DMS153 treated with DMSO at 0.1 percent for 48 hours (cell line): ENCODE measurements around the gene CDKN2A.
"Not testable (repeated sequence)": the region's sequence is repeated elsewhere in the genome, so short reads cannot be mapped to it uniquely, and the experiment has no call there.

Experiments
- DNase-seq: peaks from one replicate; lab custom pipeline; 2025; ENCODE audit not compliant: unreplicated experiment; lab: John Stamatoyannopoulos, UW

Gene CDKN2A

GRCh38 chr9:21982861-21983560, 11.2 kb downstream of the CDKN2A start:
- no peak for DNase-seq

GRCh38 chr9:21982391-21982790, 11.8 kb downstream of the CDKN2A start:
- no peak for DNase-seq

- DNase-seq: no peak
Measured at GRCh38 chr9:21976334-21976875, 17.8 kb downstream of the CDKN2A start.

DNA sequence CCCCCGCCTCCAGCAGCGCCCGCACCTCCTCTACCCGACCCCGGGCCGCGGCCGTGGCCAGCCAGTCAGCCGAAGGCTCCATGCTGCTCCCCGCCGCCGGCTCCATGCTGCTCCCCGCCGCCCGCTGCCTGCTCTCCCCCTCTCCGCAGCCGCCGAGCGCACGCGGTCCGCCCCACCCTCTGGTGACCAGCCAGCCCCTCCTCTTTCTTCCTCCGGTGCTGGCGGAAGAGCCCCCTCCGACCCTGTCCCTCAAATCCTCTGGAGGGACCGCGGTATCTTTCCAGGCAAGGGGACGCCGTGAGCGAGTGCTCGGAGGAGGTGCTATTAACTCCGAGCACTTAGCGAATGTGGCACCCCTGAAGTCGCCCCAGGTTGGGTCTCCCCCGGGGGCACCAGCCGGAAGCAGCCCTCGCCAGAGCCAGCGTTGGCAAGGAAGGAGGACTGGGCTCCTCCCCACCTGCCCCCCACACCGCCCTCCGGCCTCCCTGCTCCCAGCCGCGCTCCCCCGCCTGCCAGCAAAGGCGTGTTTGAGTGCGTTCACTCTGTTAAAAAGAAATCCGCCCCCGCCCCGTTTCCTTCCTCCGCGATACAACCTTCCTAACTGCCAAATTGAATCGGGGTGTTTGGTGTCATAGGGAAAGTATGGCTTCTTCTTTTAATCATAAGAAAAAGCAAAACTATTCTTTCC, 19.3 kb downstream of the CDKN2A start:
- peak; percentile 82 for DNase-seq

- DNase-seq: peak; percentile 39
Measured at GRCh38 chr9:21974343-21974721, 19.9 kb downstream of the CDKN2A start.

- no peak for DNase-seq
Measured at GRCh38 chr9:21972361-21972760, 21.8 kb downstream of the CDKN2A start.

- no peak for DNase-seq
Measured at GRCh38 chr9:21970800-21971640, 23.2 kb downstream of the CDKN2A start.

- DNase-seq: no peak
Measured at GRCh38 chr9:21969951-21970799, 24.0 kb downstream of the CDKN2A start.

DNA sequence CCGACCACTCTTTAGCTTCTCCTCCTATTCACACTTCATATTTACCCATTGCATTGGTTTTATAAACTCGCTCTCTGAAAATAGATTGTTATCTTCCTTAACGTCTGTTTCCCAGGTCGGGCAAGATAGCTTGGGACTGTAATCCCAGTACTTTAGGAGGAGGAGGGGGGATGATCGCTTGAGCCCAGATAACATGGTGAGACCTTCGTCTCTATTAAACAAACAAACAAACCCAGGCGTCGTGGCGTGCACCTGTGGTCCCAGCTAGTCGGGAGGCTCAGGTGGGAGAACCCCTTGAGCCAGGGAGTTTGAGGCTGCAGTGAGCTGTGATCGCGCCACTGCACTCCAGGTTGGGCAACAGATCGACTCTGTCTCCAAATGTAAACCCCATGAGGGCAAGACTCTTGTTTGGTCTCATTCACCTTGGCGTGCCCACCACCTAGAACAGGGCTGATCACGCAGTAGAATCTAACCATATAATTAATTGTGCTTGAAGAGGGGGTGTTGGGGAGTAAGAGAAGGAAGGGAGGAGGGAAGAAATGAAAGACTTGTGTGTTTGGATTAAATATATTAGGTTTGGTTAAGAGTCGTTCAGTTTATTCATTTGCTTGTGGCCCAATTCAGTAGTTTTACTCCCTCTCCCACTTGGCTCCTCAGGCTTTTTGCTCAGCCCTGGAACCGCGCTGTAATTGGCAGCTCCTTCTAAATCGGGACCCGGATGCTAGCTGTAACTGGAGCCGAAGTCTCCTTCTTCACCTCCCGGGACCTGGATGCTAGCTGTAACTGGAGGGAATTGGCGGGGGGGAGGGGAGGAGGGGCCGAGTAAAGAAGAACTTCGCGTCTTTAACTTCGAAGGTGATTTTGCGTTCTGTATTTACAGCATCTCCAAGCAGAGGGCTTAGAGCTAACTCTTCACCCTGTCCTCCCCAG, 24.9 kb downstream of the CDKN2A start:
- DNase-seq: no peak

DNA sequence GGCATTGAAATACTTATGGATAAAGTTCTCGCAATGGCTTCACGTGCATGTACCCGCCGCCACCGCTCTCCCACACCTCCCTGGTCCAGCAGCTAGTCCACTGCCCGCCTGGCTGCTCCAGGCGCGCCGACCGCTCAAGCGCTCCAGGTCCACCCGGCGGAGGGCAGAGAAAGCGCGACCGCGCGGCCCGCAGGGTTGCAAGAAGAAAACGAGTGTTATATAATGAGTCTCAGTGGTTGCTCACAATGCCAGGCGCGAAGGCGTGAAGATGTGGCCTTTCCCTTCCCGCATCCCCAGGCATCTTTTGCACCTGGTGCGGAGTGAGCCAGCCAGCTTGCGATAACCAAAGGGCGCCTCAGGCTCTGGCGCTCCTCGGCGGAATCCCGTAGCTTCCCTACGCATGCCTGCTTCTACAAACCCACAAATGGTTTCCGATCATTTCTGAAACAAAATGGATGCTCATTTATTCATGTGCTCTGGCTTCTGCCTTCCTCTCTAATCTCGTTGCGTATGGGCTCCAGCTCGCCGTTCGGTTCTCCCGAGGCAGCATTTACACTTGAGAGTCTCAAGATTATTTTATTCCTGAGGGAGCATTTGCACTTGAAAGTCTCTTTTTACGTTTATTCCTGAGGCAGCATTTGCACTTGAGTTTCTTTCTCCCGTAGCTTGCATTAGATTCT, 25.7 kb downstream of the CDKN2A start:
- no peak for DNase-seq

DNA sequence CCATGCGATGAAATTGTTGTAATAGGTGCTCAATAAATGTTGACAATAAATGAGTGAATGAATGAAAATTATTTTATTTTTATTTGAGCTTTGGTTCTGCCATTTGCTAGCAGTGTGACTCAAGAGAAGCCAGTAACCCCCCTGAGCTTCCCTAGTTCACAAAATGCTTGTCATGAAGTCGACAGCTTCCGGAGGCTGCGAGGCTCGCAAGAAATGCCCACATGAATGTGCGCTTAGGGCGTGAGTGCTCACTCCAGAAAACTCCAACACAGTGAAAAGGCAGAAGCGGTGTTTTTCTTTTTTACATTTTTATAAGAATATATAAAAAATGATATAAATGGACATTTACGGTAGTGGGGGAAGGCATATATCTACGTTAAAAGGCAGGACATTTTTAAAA, 26.5 kb downstream of the CDKN2A start:
- DNase-seq: no peak

DNA sequence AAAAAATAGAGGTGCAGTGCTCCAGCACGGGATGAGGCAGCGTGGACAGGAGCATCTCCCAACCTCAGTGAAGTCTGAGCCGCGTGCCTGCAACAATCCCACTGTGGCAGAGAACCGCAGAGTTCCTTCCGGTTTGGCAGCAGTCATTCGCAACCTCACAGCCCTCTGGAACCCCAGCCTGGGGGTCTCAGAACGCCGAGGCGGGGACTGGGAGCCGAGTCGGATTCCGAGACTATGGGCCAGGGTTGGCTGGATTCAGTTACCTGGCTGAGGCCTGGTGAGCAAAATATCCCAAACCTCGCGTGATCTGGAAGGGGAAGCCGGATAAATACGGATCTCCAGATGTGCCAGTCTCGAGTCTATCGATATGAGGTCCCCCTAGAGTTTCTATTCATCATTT, 27.0 kb downstream of the CDKN2A start:
- no peak for DNase-seq

GRCh38 chr9:21966140-21966851, 27.9 kb downstream of the CDKN2A start:
- no peak for DNase-seq

- no peak for DNase-seq
Measured at GRCh38 chr9:21965401-21965951, 28.7 kb downstream of the CDKN2A start.

- no peak for DNase-seq
Measured at GRCh38 chr9:21964925-21965385, 29.2 kb downstream of the CDKN2A start.

DNA sequence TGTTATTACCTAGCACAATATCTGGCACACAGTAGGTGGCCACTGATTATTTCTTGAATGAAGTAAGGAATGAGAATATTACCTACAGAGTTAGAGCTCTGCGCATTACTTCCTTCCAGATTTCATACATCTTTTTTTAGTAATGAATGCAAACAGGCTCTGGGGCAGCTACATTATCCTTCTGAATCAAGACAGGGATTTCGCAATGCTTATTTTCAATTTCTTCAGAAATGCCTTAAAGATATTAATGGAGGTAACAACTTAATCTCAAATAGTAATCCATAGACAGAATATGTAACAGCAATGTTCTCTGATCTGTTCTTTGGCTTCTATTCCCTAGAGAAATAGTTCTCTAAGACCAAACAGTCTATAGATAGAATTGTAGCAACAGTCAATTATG, 32.6 kb downstream of the CDKN2A start:
- no peak for DNase-seq

- not testable (repeated sequence) for DNase-seq
Measured at GRCh38 chr9:21959268-21959667, 34.9 kb downstream of the CDKN2A start.

DNA sequence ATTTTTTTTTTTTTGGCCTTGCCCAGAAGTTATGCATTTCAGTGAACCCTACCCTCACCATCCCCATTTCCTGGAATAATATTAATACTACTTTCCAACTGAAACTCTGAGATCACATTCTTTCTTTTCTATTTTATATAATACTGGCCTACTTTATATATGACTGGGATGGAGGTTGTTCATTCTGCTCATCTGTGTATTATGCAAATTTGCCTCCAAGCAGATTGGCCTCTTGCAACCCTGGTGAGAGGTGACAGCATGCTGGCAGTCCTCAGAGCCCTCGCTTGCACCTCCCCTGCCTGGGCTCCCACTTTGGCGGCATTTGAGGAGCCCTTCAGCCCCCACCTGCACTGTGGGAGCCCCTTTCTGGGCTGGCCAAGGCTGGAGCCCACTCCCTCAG, 35.4 kb downstream of the CDKN2A start:
- DNase-seq: no peak
